A549 treated with DMSO at 1 μM for 4 hours (cell line): ENCODE data around the gene CIAO2A. TPM values are rescaled to one million over a fixed set of nuclear protein-coding genes. Genes with fewer than 3 reads are reported as not detected.

Experiments
- total RNA-seq: library from RNA; stranded (reverse); fragments of 200-300 nt; extraction: Qiagen RNA extraction; gene quantifications from 5 replicates; pipeline ENCODE4 v1.2.3, GENCODE V29; 2022; ENCODE audit warnings: low read depth

The CIAO2A gene
- total RNA-seq = 115 to 164 TPM (median 121 TPM) in 5 replicates

GRCh38 chr15:64093627-64094417, at the start of gene CIAO2A:
TSS of gene CIAO2A (minus strand) at chr15:64093838. CDS start at chr15:64093768, 70 bp downstream.

GRCh38 chr15:64095795-64096667, 2.4 kb upstream of the CIAO2A start, which contains the start of gene SNX1:
TSS of gene SNX1 (plus strand) at chr15:64095982. CDS start at chr15:64096014, 32 bp downstream.

GRCh38 chr15:64046421-64047153, 47.1 kb downstream of the CIAO2A start, which contains the start of gene DAPK2:
TSS of gene DAPK2 (minus strand) at chr15:64046485. CDS start at chr15:64040261, 6,224 bp downstream.

Other genes with a start within 250 kb of the CIAO2A start
- 2.3 to 4.4 TPM (median 4.2 TPM) in 5 replicates for gene DAPK2, start 47.4 kb downstream of the CIAO2A start, total RNA-seq
- 67.9 to 82.8 TPM (median 81.6 TPM) in 5 replicates for gene SNX1, start 2.1 kb upstream of the CIAO2A start, total RNA-seq
- 0.62 to 1.5 TPM (median 1.1 TPM) in 5 replicates for gene SNX22, start 57.9 kb upstream of the CIAO2A start, total RNA-seq
- gene PPIB, start 69.2 kb upstream of the CIAO2A start, total RNA-seq = 774 to 819 TPM (median 784 TPM) in 5 replicates